DND-41 (cell line): ENCODE results near the gene AARSD1.

Source experiments
- CTCF ChIP-seq: IDR thresholded peaks from 2 replicates; pipeline ENCODE4 v1.5.1; 2012; ENCODE audit warnings: borderline replicate concordance, low read length, moderate library complexity, mild to moderate bottlenecking; ENCODE audit not compliant: poor library complexity, severe bottlenecking; ENCODE audit errors: extremely low read depth
- EZH2 ChIP-seq: IDR thresholded peaks from 3 replicates; pipeline ENCODE4 v1.6.1; 2012; ENCODE audit warnings: borderline replicate concordance, low read depth, mild to moderate bottlenecking, moderate library complexity, low read length, inconsistent platforms; ENCODE audit not compliant: severe bottlenecking

- TF ChIP-seq CTCF (no peak), EZH2 (no peak)
Measured at GRCh38 chr17:42992872-42993271, 28.6 kb upstream of the AARSD1 start.
